HEK293T (cell line): ENCODE data around the gene C9.

ENCODE experiments used
- CTCF ChIA-PET: fragments of 350-600 bp; formaldehyde crosslinking; extraction: SDS; loops from one replicate; lab custom pipeline; 2021; ENCODE audit warnings: antibody characterized with exemption, inconsistent platforms; lab: Yijun Ruan, JAX
- POLR2A ChIA-PET: fragments of 350-600 bp; formaldehyde crosslinking; extraction: SDS; loops from one replicate; lab custom pipeline; 2020; ENCODE audit warnings: antibody characterized with exemption, inconsistent platforms; lab: Yijun Ruan, JAX
- DNase-seq: peaks from one replicate; pipeline ENCODE4 v3.0.0; 2012; ENCODE audit warnings: mixed read lengths; ENCODE audit errors: extremely low spot score
- ARNT ChIP-seq: fragments of 450-650 bp; IDR thresholded peaks from 2 replicates; pipeline ENCODE4 v1.6.1; 2017; ENCODE audit warnings: mild to moderate bottlenecking
- BHLHE40 ChIP-seq: fragments of 450-650 bp; IDR thresholded peaks from 2 replicates; pipeline ENCODE4 v1.6.1; 2016; ENCODE audit warnings: mild to moderate bottlenecking, moderate library complexity, borderline replicate concordance
- CTBP1 ChIP-seq: fragments of 450-650 bp; IDR thresholded peaks from 2 replicates; pipeline ENCODE4 v1.6.1; 2016; ENCODE audit warnings: borderline replicate concordance
- ELF4 ChIP-seq: fragments of 450-650 bp; IDR thresholded peaks from 2 replicates; pipeline ENCODE4 v1.6.1; 2017; ENCODE audit warnings: antibody characterized with exemption
- FOXA1 ChIP-seq: fragments of 450-650 bp; IDR thresholded peaks from 2 replicates; pipeline ENCODE4 v1.6.1; 2016; ENCODE audit warnings: mild to moderate bottlenecking
- FOXK2 ChIP-seq: fragments of 450-650 bp; IDR thresholded peaks from 2 replicates; pipeline ENCODE4 v1.6.1; 2016; ENCODE audit warnings: mild to moderate bottlenecking
- FOXM1 ChIP-seq: fragments of 450-650 bp; IDR thresholded peaks from 2 replicates; pipeline ENCODE4 v1.6.1; 2017; ENCODE audit warnings: mild to moderate bottlenecking, borderline replicate concordance
- HDGF ChIP-seq: fragments of 450-650 bp; IDR thresholded peaks from 2 replicates; pipeline ENCODE4 v1.6.1; 2017; ENCODE audit warnings: antibody characterized with exemption, borderline replicate concordance
- L3MBTL2 ChIP-seq: fragments of 450-650 bp; conservative IDR thresholded peaks from 2 replicates; pipeline ENCODE4 v1.6.1; 2016; ENCODE audit warnings: mild to moderate bottlenecking
- LEF1 ChIP-seq: fragments of 450-650 bp; IDR thresholded peaks from 2 replicates; pipeline ENCODE4 v1.6.1; 2017; ENCODE audit warnings: mild to moderate bottlenecking, borderline replicate concordance
- NFRKB ChIP-seq: fragments of 450-650 bp; IDR thresholded peaks from 2 replicates; pipeline ENCODE4 v1.6.1; 2016; ENCODE audit warnings: mild to moderate bottlenecking, moderate library complexity
- PKNOX1 ChIP-seq: fragments of 450-650 bp; IDR thresholded peaks from 2 replicates; pipeline ENCODE4 v1.6.1; 2016
- SP1 ChIP-seq: fragments of 450-650 bp; IDR thresholded peaks from 2 replicates; pipeline ENCODE4 v1.6.1; 2017
- SUZ12 ChIP-seq: fragments of 450-650 bp; IDR thresholded peaks from 2 replicates; pipeline ENCODE4 v1.6.1; 2016; ENCODE audit warnings: mild to moderate bottlenecking
- TARDBP ChIP-seq: fragments of 450-650 bp; IDR thresholded peaks from 2 replicates; pipeline ENCODE4 v1.6.1; 2016
- ZNF384 ChIP-seq: fragments of 450-650 bp; IDR thresholded peaks from 2 replicates; pipeline ENCODE4 v1.6.1; 2016

The C9 gene

GRCh38 chr5:39360471-39361111 lies 3.7 kb downstream of the C9 start:
- TF ChIP-seq FOXK2 (no peak), FOXA1 (no peak), BHLHE40 (no peak), ARNT (no peak), LEF1 (no peak), PKNOX1 (no peak), SUZ12 (no peak), TARDBP (no peak), NFRKB (no peak), FOXM1 (no peak), L3MBTL2 (no peak), ZNF384 (no peak), SP1 (no peak)
- DNase-seq: no peak
- ChIA-PET POLR2A (no interaction called here), CTCF (no interaction called here)

- ChIA-PET POLR2A (no interaction called here), CTCF (interaction anchor here (1.9 kb wide), 1 partner anchor 20 kb away, joined by 4 read pairs; no protein-coding TSS in a partner anchor)
- no peak for TF ChIP-seq FOXM1
- TF ChIP-seq ZNF384: no peak
- no peak for TF ChIP-seq ELF4
- TF ChIP-seq ARNT: no peak
- TF ChIP-seq NFRKB: no peak
- no peak for TF ChIP-seq SUZ12
- no peak for TF ChIP-seq FOXA1
- TF ChIP-seq BHLHE40: no peak
- TF ChIP-seq LEF1: no peak
- no peak for DNase-seq
These were observed 8.0 kb downstream of the C9 start for GRCh38 chr5:39356263-39356662.

- TF ChIP-seq PKNOX1 (no peak), ZNF384 (no peak), LEF1 (no peak), CTBP1 (no peak), ARNT (no peak), ELF4 (no peak), NFRKB (no peak), HDGF (no peak), FOXK2 (no peak), SUZ12 (no peak)
- CTCF ChIA-PET: interaction anchor here (1.9 kb wide), 1 partner anchor 20 kb away, joined by 4 read pairs; no protein-coding TSS in a partner anchor
- POLR2A ChIA-PET: no interaction called here
- no peak for DNase-seq
These were observed 9.0 kb downstream of the C9 start for GRCh38 chr5:39355324-39355723.

- no peak for DNase-seq
- CTCF ChIA-PET: no interaction called here
- POLR2A ChIA-PET: no interaction called here
- TF ChIP-seq SP1 (no peak), BHLHE40 (no peak), L3MBTL2 (no peak), FOXM1 (no peak), HDGF (no peak), NFRKB (no peak), PKNOX1 (no peak), CTBP1 (no peak), FOXK2 (no peak), SUZ12 (no peak), FOXA1 (no peak)
These were observed 10.4 kb downstream of the C9 start for GRCh38 chr5:39353717-39354399.

- POLR2A ChIA-PET: no interaction called here
- TF ChIP-seq PKNOX1 (no peak), LEF1 (no peak), NFRKB (no peak), BHLHE40 (no peak), L3MBTL2 (no peak), SP1 (no peak), HDGF (no peak), TARDBP (no peak), CTBP1 (no peak), FOXM1 (no peak), FOXA1 (no peak), FOXK2 (no peak), ZNF384 (no peak), SUZ12 (no peak), ELF4 (no peak), ARNT (no peak)
- no peak for DNase-seq
- CTCF ChIA-PET: no interaction called here
These were observed 11.3 kb downstream of the C9 start for GRCh38 chr5:39352951-39353350.
